GM19467 (cell line): ENCODE data around the gene OSCAR.
"Not testable (repeated sequence)": the region's sequence is repeated elsewhere in the genome, so short reads cannot be mapped to it uniquely, and the experiment has no call there.

Experiments used
- ATAC-seq: cut with Tn5 transposase; IDR thresholded peaks from one replicate; pipeline ENCODE4 v1.9.1; 2021; ENCODE audit warnings: mild to moderate bottlenecking, moderate library complexity; ENCODE audit not compliant: unreplicated experiment

The OSCAR gene

GRCh38 chr19:54127688-54128440 is 27.3 kb upstream of the OSCAR start:
- no peak for ATAC-seq

DNA sequence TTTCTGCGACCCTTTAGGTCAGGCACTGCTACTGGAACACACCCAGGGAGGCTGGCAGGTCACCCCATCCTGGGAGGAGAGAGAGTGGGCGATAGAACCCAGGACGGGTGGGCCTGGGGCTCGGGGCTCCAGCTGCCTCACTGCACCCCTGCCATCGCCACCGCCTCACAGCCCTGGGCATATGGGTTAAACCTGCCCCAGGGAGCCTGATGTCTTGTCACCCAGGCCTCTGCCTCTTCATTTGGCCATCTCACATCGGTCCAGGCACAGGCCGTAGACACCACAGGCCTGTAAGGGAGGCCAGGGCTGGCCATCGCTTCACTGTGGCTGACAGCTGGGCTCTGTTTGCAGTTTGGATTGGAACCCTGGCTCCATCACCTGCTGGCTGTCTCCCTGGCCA is 25.1 kb upstream of the OSCAR start:
- no peak for ATAC-seq

- ATAC-seq: no peak
Measured at GRCh38 chr19:54124393-54124792, 23.8 kb upstream of the OSCAR start.

- no peak for ATAC-seq
Measured at GRCh38 chr19:54123682-54124081, 23.1 kb upstream of the OSCAR start.

GRCh38 chr19:54121259-54121658 is 20.7 kb upstream of the OSCAR start:
- ATAC-seq: no peak

- peak; percentile 69 for ATAC-seq
Measured at GRCh38 chr19:54115109-54116063, 14.8 kb upstream of the OSCAR start, which contains the start of the genes PRPF31 and TFPT. PRPF31 (plus strand) TSS chr19:54115754; CDS start chr19:54118279, 2,525 bp downstream. TFPT (minus strand) TSS chr19:54115657; CDS start chr19:54115269, 388 bp downstream.

DNA sequence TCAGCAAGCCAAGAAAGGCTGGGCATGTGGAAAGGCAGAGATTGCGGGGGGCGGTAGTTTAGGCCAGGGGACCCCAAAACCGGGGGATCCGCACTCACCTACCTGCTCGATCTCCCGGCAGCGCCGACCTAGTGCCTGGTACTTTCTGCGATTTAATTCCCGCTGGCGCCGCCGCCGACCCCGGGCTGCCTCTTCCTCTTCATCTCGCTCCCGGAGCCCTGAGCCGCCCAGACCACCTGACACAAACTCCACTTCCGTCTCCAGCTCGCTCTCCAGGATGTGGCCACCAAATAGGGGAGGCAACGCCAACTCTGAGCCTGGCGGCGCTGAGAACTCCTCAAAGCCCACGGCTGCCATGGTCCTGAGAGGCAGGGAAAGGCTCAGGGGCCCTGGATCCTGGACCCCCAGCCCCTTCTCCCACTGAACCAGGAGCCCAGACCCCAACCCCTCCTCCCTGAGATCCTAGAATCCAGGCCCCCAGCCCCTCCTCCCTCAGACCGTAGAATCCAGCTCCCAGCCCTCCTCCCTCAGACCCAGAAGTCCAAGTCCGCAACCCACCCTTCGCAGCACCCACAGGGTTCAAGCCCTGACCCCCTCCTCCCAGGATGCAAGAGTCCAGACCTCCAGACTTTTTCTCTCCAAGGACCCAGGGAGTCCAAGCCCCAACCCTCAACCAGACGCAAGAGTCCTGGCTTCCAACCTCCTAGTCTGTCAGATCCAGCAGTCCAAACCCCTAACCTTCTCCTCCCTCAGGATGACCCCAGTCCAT is 13.9 kb upstream of the OSCAR start:
- no peak for ATAC-seq

- ATAC-seq: no peak
Measured at GRCh38 chr19:54109651-54110050, 9.0 kb upstream of the OSCAR start.

DNA sequence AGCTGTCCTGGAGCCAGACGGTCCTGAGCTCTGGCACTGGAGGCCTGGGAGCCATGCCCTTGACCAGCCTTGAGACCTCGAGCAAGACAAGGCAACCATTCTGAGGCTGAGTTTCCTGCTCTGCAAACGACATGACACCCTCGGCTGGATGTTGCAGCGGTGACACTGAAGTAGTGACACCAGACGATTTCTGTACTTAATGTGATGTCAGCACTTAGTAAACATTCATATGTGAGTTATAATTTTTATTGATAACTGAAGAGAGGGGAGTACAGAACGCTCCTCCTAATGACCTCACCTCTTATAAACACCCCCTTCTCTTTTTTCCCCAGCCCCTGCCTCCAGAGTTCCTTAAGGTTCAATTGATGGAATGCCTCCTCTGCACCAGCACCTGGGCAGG is 7.9 kb upstream of the OSCAR start:
- ATAC-seq: no peak

GRCh38 chr19:54107876-54108490 is 7.4 kb upstream of the OSCAR start:
- no peak for ATAC-seq

DNA sequence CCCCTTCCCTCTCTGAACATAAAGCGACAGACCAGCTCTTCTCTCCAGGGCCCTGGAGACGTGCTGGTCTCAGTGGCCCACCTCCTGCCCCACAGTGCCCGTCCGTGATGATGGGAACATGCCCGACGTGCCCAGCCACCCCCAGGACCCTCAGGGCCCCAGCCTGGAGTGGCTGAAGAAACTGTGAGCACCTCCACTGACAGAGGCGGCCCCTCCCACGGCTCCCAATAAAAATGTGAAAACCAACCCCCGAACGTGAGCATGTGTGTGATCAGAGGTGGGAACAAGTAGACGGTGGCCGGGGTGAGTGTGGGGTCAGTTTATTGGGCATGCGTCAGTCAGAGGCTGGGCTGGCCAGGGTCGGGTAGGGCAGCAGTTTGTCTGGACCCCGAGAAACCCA is 6.1 kb upstream of the OSCAR start:
- no peak for ATAC-seq

GRCh38 chr19:54105796-54106195 is 5.2 kb upstream of the OSCAR start:
- no peak for ATAC-seq

- no peak for ATAC-seq
Measured at GRCh38 chr19:54104998-54105715, 4.6 kb upstream of the OSCAR start.

GRCh38 chr19:54102421-54103169 is 2.0 kb upstream of the OSCAR start, which contains the start of gene NDUFA3:
NDUFA3 (plus strand) TSS chr19:54102855; CDS start chr19:54102879, 24 bp downstream.
- ATAC-seq: peak; percentile 98

DNA sequence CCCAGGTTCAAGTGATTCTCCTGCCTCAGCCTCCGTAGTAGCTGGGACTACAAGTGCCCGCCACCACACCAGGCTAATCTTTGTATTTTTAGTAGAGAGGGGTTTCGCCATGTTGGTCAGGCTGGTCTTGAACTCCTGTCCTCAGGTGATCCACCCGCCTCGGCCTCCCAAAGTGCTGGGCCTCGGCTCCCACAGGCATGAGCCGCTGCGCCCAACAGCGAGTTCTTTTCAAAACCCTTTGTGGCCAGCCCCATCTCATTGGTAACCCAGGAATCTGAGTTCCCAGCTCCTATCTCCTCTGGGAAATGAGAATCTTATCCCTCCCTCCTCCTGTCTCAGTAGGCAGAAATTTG is 724 bp downstream of the OSCAR start:
- not testable (repeated sequence) for ATAC-seq

DNA sequence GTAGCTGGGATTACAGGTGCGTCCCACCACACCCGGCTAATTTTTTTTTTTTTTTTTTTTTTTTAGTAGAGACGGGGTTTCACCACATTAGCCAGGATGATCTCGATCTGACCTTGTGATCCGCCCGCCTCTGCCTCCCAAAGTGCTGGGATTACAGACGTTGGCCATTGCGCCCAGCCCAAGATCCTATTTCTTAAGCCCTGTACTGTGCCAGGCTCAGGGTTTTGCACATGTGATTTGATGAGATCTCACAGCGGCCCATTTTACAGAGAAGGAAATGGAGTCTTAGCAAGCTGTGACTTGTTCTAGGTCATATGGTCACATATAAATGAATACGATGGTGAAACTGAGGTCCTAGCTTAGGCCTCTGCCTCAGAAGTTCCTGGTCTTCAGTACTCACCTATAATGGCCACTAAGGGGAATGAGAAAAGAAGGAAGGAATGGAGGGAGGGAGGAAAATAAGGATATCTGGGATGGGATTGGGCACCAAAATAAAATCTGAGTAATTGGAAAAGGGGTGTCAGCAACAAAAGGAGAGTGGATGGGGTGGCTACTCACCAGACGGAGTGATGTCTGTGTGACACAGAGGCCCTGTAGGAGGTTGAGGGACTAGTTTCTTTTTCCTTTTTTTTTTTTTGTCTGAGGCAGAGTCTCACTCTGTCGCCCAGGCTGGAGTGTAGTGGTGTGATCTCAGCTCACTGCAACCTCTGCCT is 1.3 kb downstream of the OSCAR start:
- no peak for ATAC-seq

GRCh38 chr19:54096617-54097106 is 3.9 kb downstream of the OSCAR start:
- no peak for ATAC-seq

DNA sequence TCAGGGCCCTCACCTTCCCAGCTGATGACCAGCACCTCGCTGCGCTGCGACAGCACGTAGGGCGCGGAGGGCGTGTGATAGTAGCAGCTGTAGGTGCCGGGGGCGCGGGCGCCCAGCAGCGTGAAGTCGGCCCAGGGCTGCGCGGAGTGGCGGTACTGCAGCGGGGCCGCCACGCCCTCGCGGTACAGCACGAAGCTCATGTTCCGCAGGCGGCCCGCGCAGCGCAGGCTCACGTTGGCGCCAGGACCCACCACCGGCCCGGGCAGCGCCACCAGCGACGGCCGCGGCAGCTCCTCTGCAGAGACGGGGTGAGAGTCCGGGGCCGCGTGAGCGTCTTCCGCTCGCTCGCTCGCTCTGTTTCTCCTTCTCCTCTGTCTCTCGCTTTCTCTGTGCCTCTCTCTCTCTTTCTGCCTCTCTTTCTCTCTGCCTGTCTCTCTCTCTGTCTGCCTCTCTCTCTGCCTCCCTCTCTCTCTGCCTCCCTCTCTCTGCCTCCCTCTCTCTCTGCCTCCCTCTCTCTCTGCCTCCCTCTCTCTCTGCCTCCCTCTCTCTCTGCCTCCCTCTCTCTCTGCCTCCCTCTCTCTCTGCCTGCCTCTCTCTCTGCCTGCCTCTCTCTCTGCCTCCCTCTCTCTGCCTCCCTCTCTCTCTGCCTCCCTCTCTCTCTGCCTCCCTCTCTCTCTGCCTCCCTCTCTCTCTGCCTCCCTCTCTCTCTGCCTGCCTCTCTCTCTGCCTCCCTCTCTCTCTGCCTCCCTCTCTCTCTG is 4.6 kb downstream of the OSCAR start:
- not testable (repeated sequence) for ATAC-seq
